Activated naive CD4-positive, alpha-beta T cell treated with Interleukin-2 at 50 U/mL for 16 hours (primary cell): ENCODE data around the gene CACNA2D4.
"Not testable (repeated sequence)": the region's sequence is repeated elsewhere in the genome, so short reads cannot be mapped to it uniquely, and the experiment has no call there.

Experiments used
- DNase-seq: peaks from one replicate; pipeline ENCODE4 v3.0.0-alpha.2; 2020

The CACNA2D4 gene

DNA sequence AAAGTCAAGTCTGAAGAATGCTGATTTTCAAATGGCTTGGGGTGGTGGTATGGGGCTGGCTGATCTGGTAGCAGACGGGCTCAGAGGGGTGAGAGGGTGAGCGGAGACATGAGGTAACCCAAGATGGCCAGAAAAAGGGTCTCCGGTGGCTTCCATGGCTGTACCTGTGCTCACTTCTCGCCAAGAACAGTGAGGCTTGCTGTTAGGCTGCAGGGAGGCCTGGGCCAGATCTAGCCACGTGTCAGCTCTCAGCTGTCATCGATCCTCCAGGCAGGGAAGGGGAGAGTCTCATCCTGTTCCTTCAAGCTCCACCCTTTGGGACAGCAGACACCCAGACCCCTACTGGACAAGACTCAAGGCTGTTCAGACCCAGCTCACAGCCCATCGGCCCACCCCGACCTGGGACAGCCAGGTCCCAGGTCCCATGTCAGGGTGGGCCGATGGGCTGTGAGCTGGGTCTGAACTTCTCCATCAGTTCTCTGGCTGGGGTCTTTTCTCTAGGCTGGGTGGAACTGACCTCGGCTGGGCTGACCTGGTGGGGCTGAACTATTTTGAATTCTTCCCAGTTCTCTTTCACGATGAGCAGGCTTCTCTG, 89.0 kb downstream of the CACNA2D4 start:
- DNase-seq, result no peak

DNA sequence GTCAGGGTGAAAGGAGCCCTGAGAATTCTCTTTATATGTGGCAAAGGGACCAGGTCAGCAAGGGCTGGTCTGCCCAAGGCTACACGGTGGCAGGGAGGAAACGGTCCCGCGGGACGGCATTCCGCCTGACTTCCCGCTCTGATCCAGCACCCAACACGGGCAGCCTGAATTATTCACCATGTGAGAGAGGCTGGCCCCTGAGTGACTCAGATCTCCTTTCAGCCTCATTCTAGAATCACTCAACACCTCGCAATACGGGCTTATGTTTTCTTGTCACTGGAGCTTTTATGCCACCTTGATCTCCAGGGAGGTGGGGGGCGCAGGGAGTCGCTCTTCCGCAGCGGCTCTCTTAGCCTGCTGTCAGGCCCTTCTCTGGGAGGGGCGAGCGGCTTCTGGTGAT, 89.6 kb downstream of the CACNA2D4 start:
- DNase-seq, result no peak

DNA sequence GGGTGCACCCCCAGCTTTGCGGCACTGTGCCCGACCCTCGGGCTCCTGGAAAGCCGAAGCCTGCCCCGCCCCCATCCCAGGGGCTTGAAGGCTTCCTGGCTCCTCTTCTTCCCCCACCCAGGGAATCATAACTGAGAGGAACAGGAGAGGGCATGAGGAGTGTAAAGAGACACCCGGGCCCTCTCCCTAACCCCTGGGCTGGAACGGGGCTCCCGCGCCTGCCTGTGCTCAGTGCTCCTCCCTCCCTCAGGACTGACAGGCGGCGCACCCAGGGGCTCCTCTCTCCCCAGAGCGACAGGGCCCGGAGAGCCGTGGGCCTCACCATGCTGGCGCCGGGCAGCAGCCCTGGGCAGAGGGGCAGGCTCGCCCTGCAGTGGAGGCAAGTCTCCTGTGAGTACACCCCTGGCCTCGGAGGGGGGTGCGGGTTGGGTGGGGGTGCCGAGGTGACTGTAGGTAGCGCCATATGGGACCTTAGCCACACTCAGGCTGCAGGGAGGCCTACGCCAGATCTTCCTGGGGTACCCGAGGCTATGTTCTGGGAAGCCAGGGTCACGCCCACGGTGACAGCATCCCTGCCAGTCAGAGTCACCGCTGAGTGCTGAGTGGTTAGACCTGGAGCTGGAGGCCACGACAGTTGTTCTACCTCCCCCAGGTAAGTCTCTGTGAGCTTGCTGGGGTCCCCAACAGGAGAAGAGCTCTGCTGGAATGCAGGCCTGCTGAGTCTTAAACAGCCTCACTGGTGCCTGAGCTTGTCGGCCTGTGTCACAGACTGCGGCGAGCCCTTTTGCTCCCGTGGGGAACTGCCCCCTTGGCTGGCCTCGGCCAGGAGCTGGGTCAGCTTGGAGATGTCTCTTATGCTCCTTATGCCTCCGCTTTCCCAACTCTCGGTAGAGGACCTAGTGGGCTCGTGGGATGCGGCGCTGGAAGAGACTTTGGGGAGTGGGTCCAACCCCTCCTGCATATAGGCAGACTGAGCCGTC, 90.3 kb downstream of the CACNA2D4 start:
- no peak for DNase-seq

DNA sequence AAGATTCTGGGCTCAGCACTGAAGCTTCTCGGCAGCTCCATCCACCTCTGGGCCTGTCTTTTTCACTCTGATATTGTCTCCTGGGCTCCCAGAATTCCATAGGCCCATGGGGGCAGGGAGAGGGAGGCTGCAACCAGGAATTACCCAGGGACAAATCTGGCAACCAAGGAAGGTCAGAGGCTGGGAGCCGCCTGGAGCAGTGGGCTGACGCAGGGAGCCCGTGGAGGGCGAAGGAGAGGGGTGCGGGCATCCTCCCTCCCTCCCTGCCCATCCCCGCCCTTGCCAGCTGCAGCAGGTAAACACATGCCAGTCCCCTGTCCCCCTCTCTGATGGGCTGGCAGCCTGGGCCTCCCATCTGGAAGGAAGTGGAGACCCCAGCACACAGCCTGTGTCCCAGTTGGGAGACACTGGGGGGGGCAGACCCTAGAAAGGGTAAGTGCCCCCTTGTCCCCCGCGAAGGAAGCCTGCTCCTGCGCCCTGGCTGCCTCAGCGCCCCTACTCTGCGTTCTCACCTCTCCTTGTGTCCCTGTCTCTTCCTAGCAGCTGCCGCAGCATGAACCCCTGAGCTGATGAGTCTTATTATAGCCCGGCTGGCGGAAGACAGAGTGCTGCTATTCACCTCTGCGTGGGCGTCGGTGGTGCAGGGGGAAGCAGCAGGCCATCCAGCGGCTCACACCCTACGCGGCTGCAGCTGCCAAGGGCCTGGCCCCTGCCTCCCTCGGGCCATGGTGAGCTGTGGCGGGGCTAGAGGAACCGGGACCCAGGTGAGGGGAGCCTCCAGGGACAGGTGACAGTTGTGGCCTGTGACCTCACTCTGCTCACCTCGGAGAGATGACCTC, 91.4 kb downstream of the CACNA2D4 start:
- no peak for DNase-seq

DNA sequence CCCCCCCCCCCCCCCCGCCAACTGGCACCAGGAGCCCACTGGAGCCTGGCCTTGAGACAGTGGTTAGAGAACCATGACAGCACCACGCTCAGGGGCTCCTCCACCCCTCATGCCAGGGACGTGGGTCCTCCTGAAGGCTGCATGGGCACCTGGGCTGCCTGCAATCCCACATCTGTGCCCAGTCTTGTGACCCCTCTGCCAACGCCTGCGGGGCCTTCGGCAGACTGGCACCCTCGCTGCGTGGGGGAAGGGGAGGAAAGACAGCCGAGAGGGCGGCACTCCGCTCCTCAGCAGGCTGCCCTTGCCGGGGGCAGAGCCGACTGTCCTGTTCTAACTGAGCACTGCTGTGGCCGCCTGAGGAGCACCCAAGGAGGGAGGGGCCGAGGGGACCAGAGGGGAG, 92.1 kb downstream of the CACNA2D4 start:
- DNase-seq, result no peak

DNA sequence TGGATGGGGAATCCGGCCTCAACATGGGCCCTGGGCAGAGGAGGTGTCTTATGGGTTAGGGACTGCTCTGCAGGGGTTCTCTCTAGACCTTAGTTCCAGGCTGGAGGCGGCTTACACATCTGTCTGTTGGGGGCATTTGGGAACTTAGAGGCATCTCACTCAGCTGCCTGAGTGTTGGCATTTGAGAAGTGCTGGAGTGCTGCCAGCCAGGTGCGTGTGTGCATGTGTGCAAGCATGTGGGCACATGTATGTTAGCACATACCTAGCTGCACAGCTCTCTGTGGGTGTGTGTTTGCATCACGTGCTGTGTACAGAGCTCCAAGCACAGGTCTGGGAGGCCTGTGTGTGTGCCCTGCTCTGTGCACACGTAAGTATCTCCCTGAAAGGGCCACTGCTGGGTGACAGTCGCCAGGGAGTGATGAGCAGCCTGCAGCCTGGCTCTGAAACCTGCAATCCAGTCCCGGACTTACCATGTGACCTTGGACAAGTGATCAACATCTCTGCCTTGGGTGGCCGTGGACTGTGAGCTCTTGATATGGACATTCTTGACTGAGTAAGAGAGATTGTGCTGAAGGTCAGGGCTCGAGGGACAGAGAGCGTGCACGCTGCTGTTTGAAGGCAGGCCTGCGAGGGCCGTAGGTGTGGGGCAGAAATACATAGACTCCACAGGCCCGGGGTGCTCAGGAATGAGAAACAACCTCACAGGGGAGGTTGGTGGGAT, 92.9 kb downstream of the CACNA2D4 start:
- DNase-seq, result no peak

DNA sequence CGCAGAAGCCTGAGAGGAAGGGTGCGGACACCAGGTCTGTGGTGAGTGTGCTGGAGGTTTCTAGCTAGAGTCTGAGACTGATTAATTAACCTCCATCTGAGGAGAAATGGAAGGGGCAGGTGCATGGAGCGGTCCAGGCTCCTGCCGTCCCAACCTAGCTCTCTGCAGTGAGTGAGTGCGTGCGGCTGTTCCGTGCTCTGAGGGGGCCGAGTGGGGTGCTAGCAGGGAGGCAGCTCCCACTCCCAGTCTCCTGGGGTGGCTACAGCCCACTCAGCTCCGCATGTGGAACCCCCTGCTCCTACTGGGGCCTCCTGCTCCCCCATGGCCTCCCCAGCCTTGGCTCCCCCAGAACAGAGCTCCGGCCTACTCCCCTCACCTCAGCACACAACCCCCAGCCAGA, 95.2 kb downstream of the CACNA2D4 start:
- DNase-seq, result no peak

DNA sequence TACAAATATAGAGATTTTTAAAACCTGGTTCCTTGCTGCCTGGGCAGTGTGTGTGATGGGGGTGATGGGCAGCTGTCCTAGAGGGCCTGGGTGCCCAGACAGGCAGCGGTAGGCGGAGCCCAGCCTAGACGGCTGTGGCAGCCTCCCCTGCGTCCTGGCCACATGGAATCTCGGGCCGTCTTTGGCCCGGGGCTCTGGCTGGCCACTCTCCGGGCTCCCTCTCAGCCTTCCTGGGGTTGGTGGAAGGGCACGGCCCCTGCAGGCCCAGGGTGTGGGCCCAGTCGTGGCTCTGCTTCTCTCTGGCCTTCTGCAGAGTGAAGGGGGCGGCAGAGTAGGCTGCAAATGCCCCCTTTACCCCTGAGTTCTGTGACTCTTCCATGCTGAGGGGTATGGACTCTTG, 95.8 kb downstream of the CACNA2D4 start:
- no peak for DNase-seq

DNA sequence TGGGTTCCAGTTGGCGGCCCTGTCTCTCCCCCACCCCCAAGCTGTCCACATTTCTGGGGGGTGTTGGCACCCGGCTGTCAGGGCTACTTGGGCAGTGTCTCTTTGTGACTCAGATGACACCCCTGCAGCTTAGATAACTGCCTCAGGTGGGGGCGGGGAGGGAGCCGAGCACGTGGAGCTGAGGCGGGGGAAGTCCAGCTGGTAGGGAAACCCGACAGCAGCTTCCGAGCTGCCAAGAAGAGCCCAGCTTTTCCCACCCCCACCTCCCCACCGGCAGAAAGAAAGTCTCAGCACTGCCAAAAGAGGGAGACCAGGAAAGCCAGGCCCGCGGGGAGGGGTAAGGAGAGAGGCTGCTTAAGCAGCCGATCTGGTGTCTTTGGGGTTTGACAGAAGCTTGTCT, 96.6 kb downstream of the CACNA2D4 start:
- DNase-seq, result no peak

DNA sequence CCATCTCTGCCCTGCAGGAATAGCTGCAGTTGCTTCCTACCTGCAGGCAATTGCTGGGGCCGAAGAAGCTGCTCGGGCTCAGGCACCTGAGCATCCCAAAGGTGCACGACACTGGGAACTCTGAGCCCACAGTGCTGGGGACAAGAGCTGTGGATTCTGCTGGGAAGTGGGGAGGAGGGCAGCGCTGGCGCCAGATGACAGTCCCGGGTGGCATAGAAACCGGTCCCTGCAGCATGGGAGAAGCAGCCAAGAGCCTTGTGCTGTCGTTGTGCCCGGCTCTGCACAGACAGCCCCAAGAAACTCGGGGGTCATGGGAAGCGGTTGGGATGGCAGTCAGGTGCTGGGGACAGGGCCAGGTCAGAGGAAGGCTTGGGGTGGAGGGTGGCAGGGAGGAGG, 97.6 kb downstream of the CACNA2D4 start:
- no peak for DNase-seq

DNA sequence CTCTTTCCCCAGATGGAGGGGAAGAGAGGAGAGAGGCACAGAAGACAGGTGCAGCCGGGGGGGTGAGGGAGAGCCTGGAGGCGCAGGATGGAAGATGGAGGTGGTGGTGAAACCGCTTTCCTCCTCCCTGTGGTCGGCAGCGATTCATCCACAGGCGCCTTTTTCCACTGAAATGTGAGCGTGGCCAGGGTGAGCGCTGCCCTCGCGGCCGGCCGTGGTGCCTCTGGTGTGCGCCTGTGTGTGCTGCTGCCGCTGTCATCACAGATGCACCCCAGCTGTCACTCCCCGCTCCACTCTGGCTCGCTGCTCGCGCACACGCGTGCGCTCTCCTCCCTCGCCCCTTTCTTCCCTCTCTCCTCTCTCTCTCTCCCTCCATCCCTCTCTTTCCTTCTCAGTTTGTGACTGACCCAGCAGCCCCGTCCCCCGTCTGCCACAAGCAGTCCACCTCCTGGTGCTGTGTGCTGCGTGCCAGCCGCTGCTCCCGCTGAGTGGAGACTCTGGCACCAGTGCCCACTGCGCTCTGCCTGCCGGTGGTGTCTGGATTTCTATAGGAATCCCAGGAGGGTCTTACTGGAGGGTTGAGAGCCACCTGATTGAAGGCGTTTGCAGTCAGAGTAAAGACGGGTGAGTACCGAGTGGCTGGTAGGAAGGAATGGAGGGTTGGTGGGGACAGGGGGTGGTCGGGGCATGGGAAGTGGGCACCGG, 98.1 kb downstream of the CACNA2D4 start, which contains the start of gene LRTM2:
TSS of gene LRTM2 (plus strand) at position 375 of the 705 bp plus-strand sequence. CDS start 7,584 bp downstream, outside the sequence.
- DNase-seq, result no peak

GRCh38 chr12:1819571-1819970, 98.9 kb downstream of the CACNA2D4 start:
- DNase-seq, result no peak

DNA sequence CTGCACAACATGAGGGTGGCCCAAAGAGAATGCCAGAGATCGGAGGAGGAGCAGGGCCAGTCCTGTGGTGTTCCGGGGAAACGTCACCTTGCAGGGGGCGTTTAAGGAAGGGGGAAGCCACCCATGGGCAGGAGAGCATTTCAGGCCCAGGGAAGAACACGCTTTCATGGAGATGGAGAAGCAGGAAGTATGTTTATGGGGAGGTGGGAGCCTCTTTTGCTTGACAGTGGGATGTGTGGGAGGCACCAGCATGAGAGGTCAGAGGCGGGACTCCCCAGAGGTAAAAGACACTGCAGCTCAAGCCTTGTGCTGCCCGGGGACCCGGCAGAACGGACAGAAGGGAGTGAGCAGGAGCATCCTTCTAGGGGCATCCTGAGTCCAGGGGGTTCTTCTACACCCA, 99.4 kb downstream of the CACNA2D4 start:
- DNase-seq, result no peak

DNA sequence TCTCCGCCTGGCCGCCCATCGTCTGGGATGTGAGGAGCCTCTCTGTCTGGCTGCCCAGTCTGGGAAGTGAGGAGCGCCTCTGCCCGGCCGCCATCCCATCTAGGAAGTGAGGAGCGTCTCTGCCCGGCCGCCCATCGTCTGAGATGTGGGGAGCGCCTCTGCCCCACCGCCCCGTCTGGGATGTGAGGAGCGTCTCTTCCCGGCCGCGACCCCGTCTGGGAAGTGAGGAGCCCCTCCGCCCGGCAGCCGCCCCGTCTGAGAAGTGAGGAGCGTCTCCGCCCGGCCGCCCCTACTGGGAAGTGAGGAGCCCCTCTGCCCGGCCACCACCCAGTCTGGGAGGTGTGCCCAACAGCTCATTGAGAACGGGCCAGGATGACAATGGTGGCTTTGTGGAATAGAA, 100.5 kb downstream of the CACNA2D4 start:
- DNase-seq, result not testable (repeated sequence)

DNA sequence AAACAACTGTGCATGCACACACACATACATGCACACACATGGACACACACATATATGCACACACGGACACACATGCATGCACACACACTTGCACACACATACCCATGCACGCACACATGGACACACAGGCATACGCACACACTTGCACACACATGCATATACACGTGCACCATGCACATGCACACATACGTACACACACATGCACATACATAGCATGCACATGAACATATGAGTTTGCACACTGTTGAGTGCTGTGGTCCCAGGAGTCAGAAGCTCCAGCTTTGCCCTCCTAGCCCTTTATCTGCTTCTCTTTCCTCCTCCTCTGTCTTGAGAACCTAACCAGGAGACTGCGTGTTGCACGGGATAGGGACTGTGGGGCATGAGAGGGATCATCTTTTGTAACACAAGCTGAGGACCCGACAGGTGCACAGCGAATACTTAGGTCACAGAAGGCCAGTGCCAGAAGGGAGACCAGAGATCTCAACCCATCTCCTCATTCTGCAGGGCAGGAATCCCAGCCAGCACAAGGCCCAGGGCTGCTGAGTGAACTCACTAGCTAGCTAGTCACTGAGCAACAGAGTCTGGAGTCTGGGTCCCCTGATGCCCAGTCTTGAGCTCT, 101.6 kb downstream of the CACNA2D4 start:
- no peak for DNase-seq

GRCh38 chr12:1815814-1816729, 102.4 kb downstream of the CACNA2D4 start:
- no peak for DNase-seq

DNA sequence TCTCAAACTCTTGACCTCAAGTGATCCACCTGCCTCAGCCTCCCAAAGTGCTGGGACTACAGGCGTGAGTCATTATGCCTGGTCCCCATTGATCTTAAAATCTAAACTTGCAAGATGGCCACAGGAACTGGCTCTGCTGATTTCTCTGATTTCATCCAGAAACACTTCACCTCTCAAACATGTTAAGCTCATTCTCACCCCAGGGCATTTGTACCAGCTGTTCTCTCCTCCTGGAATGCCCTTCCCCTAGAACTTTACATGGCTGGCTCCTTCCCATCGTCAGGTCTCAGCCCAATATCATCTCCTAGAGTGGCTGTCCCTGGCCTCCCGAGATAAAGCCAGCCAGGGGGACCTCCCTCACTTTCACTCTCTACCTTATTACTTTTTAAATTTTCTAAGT, 103.3 kb downstream of the CACNA2D4 start:
- DNase-seq, result no peak

GRCh38 chr12:1814266-1814665, 104.2 kb downstream of the CACNA2D4 start:
- no peak for DNase-seq

DNA sequence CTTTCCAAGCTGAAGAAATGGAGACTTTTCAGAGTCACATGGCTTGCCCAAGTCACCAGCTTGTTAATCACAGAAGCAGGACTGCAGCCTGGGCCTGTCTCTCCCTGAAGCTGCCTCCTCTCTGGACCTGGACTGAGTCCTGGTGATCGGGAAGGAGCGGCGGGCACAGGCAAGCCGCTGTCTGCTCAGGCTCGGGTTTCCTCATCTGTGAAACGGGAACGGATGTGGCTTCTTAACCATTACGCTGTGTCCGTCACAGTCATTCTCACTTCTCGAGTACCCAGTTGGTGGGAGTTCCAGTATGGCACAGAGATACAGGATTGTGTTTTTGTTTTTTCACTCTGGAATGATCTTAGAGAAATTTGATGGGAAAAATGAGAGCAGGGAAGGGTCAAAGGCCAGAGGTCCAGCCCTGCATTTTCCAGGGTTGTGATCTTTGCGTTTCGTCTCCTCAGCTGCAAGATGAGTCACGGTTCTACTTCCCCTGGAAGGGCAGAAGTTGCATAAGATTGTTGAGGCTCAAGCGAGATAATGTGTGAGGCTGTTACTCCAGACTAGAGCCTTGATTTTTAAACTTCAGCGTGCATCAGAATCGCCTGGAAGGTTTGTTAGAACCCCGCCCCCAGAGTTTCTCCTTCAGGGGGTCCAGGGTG, 105.7 kb downstream of the CACNA2D4 start:
- DNase-seq, result no peak

DNA sequence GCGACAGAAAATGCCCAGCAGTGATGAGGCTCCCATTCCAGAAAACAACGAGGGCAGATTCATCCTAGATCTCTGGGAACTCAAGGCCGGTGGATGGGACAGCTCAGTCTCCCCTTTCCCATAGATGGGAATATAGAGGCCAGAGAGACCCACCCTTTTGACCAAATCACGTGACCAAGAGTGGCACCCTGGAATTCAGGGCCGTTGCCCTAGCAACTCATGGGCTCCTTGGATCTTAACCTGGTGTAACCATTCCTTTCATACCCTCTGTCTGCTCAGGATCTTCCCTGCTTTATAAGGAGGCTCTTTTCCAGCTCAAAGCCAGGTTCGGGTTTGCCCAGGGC, 106.5 kb downstream of the CACNA2D4 start:
- DNase-seq, result no peak
